HG02571 (cell line): ENCODE measurements around the gene LPCAT4.
A peak's percentile ranks its signal among the peaks of the same experiment; 100 is the strongest.
"Not testable (repeated sequence)": the region's sequence is repeated elsewhere in the genome, so short reads cannot be mapped to it uniquely, and the experiment has no call there.

Experiments used
- ATAC-seq: cut with Tn5 transposase; IDR thresholded peaks from one replicate; pipeline ENCODE4 v1.9.1; 2021; ENCODE audit warnings: mild to moderate bottlenecking, moderate library complexity; ENCODE audit not compliant: unreplicated experiment

LPCAT4 gene

GRCh38 chr15:34364041-34364440 lies 3.0 kb downstream of the LPCAT4 start:
- ATAC-seq, result no peak

GRCh38 chr15:34362047-34362773 lies 4.8 kb downstream of the LPCAT4 start:
- no peak for ATAC-seq

- no peak for ATAC-seq
Observed at GRCh38 chr15:34361278-34361677, 5.7 kb downstream of the LPCAT4 start.

- ATAC-seq, result no peak
Observed at GRCh38 chr15:34360298-34360697, 6.7 kb downstream of the LPCAT4 start.

- ATAC-seq, result no peak
Observed at GRCh38 chr15:34359416-34359815, 7.6 kb downstream of the LPCAT4 start.

GRCh38 chr15:34358948-34359347 lies 8.0 kb downstream of the LPCAT4 start:
- ATAC-seq, result no peak

GRCh38 chr15:34358367-34358766 lies 8.6 kb downstream of the LPCAT4 start:
- ATAC-seq, result no peak

GRCh38 chr15:34357653-34358052 lies 9.3 kb downstream of the LPCAT4 start:
- ATAC-seq, result no peak

- ATAC-seq, result no peak
Observed at GRCh38 chr15:34355241-34355640, 11.8 kb downstream of the LPCAT4 start.

- no peak for ATAC-seq
Observed at GRCh38 chr15:34354286-34354685, 12.7 kb downstream of the LPCAT4 start.

GRCh38 chr15:34353627-34354026 lies 13.4 kb downstream of the LPCAT4 start:
- no peak for ATAC-seq

GRCh38 chr15:34352996-34353395 lies 14.0 kb downstream of the LPCAT4 start:
- not testable (repeated sequence) for ATAC-seq

- ATAC-seq, result no peak
Observed at GRCh38 chr15:34349769-34350168, 17.2 kb downstream of the LPCAT4 start.

- ATAC-seq, result no peak
Observed at GRCh38 chr15:34348735-34349300, 18.2 kb downstream of the LPCAT4 start.

- no peak for ATAC-seq
Observed at GRCh38 chr15:34347951-34348638, 18.9 kb downstream of the LPCAT4 start.

GRCh38 chr15:34342737-34343575 lies 24.0 kb downstream of the LPCAT4 start, which contains the start of the genes NOP10 and NUTM1:
Gene NOP10 (minus strand): TSS chr15:34343136. CDS start chr15:34343073, 63 bp downstream.
Gene NUTM1 (plus strand): TSS chr15:34343315. CDS start chr15:34343697, 382 bp downstream.
- peak; percentile 89 for ATAC-seq

GRCh38 chr15:34342213-34342736 lies 24.7 kb downstream of the LPCAT4 start:
- ATAC-seq, result not testable (repeated sequence)

GRCh38 chr15:34341381-34342212 lies 25.4 kb downstream of the LPCAT4 start:
- ATAC-seq, result no peak

- ATAC-seq, result no peak
Observed at GRCh38 chr15:34339946-34340345, 27.1 kb downstream of the LPCAT4 start.

GRCh38 chr15:34338347-34338746 lies 28.6 kb downstream of the LPCAT4 start:
- ATAC-seq, result no peak
